Erythroblast (primary cell): Measurements from ENCODE around the gene TFAP2A.

Experiments used
- DNase-seq, 2 experiments: peaks; one replicate each; lab custom pipeline; 2025; lab: John Stamatoyannopoulos, UW
- GATA1 ChIP-seq: IDR thresholded peaks from 2 replicates; pipeline ENCODE4 v1.6.1; 2011; ENCODE audit warnings: low read depth, mild to moderate bottlenecking, control low read depth, low read length, moderate library complexity
- POLR2A ChIP-seq: IDR thresholded peaks from 2 replicates; pipeline ENCODE4 v1.6.1; 2011; ENCODE audit warnings: mild to moderate bottlenecking, low read length

TFAP2A gene

DNA sequence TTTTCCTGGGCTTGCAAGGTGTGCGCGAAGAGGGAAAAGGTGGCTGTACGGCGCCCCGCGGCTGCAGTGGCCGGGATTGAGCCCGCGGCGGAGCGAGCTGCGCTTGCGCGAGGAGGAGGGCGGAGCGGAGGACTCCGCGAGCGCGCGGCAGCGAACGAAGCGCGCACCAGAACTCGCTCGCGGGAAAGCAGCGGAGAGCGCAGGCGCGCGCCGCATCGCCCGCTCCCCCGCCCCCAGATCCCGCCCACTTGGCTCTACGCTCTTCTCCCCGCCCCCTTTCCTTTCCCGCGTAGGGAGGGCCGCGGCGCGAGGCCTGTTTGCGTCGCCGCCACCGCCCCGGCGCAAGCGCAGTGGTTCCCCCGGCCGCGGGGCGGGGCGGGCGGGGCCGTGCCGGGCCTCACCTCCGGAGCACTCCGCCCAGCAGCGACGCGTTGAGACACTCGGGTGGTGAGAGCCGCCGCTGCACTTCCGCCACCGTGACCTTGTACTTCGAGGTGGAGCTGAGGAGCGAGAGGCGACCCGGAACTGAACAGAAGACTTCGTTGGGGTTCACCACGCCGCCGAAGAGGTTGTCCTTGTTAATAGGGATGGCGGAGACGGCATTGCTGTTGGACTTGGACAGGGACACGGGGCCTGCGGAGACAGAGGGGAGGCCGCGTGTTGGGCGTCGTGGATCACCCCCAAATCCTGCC is 10.6 kb downstream of the TFAP2A start:
- peak; percentile 18 for TF ChIP-seq POLR2A
- TF ChIP-seq GATA1, result no peak

DNA sequence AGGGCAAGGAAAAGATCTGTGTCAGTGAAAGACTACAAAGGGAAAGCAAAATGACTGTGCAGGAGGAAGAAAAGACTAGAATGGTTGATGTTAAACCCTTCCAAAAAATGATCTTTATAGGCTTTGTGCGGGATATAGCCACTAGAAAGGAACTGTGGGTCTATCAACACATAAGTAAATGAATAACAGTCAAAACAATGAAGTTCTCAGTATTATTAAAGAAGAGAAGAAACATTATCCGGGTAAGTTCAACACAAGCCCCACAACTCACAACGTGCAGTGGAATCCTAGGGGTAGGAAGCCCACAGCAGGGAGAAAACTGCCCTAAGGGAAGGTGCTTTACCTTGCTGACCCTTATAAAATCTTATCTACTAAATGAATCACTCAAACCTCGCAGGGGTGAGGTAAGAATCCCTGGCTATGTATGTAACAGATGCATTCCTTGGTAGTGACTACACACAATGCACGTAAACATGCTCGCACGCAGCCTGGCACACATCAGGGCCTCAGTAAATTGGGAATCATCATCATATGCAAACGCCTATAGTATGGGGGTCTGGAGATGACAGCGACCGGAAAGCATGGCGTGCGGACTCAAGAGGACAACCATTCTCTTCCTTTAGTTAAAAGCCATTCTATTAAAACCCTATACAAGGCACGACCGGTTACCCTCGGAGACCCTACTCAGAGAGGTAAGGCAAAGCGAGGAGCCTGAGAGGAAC is 11.3 kb downstream of the TFAP2A start:
- TF ChIP-seq POLR2A, result no peak
- TF ChIP-seq GATA1, result no peak
- no peak for DNase-seq

More for the DNA sequence above, 10.6 kb downstream of the TFAP2A start:
- DNase-seq, result peak; percentile 96 to 99

DNA sequence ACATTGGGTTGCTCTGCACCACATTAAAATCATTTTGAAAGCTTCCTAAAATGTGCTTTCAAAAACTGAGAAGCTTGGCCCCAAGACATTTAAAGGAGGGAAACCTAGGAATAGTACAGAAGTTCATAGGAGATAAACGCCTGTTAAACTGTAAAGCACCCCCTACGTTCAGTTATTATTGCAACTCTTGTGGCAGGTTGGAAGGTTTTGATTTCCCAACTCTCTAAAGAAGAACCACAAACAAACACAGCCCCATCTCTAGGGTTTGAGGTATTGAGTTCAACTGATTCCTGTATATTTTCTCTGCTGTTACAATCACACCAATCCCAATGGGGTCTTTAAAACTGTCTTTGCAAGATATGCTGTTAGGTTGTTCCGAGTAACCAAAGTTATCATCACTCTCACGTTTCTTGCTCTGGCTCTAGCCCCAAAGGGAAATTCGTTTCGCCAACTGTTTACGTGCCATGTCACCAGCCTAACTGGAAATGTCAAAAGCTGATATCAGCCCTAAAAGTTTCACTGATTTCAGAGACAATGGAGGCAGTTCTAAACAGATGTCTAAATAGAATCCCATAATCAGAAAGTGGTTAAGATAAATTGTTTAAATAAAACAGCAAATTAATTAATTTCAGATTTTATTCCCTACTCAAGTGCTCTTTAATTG is 12.1 kb downstream of the TFAP2A start:
- no peak for TF ChIP-seq GATA1
- TF ChIP-seq POLR2A, result no peak
- DNase-seq, result peak; percentile 8 to 31

DNA sequence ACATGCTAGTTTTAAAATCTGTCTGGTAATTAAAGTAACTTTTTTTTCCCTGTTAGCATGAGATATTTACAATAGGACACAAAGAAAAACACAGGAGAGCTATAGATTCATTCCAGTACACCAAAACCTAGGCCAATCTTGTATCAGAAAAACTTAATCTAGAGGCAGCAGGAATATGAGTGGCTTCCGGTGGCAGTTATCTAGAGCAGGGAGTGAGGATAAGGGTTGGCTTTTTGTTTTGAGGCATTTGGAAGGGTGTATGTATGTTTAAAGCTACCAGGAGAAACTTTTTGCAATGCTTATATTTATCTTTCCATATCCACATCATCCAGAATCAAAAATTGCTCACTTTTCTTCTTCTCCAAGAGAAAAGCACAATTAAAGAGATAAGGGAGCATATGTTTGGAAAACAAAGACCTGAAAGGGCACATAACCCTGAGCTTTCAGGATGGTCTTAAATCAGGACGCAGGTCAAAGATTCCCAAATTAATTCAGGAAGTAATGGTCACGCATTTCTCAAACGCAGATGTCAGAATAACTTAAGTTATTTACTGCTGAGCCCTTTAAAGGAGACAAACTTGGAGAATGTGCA is 13.1 kb downstream of the TFAP2A start:
- TF ChIP-seq POLR2A (no peak), GATA1 (no peak)
- peak; percentile 10 to 59 for DNase-seq

DNA sequence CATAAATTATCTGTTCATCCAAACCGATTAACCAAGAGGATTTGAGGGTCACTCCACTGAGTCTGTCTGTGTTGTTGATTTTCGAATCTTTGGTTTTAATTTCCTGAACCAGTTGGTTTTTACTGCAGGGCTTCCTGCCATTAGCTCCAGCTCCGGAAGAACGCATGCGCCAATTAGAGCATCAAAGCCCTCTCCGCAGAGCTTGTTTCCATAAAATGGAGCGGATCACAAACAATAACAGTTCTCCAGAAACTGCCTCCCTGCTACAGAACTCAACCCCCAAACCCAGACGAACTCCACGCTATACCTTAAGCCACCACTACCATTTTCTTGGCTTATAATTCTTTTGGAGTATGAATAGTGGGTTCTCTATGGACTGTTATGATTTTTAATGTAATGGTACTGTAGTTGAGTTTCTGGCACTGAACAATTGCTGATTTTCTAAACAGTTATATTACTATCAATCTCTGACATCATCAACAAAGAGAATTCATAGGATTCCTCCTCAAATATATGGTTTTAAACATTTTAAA is 13.8 kb downstream of the TFAP2A start:
- no peak for TF ChIP-seq POLR2A
- DNase-seq, result no peak

DNA sequence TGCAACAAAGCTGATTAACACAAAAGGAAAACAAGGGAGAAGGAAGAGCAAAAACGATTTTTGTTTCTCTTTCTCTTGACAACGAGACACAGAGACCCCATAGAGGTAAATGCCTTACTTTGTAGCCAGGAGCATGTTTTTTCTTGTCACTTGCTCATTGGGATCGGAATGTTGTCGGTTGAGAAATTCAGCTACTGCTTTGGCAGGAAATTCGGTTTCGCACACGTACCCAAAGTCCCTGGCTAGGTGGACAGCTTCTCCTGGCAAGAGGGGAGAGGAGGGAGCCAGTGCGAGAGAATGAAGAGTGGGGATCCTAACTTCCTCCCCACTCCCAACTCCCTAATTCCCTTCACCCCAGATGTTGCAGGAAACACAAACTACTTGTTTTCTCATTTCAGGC is 14.5 kb downstream of the TFAP2A start:
- no peak for DNase-seq
- TF ChIP-seq GATA1 (no peak), POLR2A (no peak)

DNA sequence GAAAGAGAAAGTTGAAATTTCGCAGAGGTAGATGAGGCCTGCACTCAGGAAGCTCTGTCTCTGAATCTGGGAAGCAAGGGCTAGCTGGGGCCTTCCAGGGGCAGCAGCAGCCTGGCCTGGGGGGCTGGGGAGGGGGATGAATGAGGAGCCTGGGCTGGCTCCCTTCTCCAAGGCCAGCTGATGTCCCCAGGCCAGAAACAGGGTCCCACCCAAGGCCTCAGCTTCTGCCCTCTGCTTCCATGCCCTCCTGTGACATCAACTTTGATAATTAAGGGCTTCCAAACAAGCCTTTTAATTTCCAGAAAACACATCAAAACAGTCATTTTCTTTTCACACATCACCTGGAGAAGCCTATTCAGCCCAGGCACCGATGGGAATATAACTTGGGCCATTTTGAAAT is 15.4 kb downstream of the TFAP2A start:
- TF ChIP-seq POLR2A (no peak), GATA1 (no peak)

DNA sequence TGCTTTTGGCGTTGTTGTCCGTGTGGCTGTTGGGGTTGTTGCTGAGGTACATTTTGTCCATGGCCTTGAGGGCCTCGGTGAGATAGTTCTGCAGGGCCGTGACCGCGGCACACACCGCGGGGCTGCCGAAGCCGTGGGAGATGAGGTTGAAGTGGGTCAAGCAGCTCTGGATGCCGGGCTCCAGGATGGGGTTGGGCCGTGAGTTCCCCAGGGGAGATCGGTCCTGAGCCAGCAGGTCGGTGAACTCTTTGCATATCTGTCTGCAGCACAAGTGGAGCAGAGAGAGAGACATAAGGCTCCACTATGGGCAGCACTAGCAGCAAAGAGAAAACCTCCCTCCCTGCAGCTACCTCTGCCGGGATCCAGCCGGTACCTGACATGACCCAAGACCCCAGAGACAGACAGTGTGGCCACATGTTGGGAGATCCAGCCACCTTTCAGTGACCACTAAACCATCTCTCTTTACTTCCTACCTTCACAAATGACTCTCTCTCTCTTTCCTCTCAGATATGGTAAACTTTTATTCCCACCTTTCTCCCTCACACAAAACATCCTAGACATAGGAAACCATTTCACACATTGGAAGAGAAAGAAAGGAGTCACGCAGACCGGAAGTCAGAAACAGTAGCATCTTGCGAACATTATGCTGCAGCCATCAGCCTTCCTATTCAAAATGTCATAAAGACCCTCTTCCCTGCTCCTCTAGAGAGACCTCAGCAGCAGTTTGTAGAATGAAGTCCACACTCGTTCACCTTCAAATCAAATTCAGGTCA is 16.2 kb downstream of the TFAP2A start:
- no peak for TF ChIP-seq GATA1
- TF ChIP-seq POLR2A, result no peak
- DNase-seq, result no peak

More for the DNA sequence above, 15.4 kb downstream of the TFAP2A start:
- no peak for DNase-seq

DNA sequence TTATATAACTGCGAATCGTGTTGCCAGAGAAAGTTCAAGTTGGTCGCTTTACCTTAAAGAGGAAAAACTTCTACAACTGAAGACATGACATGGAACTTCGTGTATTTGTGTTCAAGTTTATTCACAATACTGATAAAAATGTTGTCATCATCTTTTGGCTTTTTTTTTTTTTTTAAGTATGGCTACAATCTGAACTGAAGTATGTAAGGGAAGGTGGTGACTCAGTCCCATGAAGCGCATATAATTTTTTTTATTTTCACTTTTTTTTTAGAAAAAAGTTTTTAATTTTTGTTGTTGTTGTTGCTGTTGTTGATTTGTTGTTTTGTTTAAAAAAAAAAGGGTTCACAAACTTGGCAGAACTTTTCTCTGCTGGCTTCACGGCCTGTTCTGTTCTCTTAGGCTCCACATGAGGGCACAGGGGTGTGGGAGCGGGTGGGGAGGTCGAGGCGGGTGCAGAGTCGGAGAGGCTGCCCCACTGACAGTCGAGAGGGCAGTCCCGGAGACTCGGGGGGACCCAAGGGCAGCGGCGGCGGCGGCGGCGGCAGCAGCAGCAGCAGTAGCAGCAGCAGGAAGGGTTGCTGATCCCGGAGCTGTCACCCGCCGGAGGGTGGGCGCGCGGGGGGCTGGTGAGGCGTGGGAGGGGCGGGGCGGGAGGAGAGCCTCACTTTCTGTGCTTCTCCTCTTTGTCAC is 17.0 kb downstream of the TFAP2A start:
- TF ChIP-seq GATA1 (no peak), POLR2A (no peak)
- no peak for DNase-seq

DNA sequence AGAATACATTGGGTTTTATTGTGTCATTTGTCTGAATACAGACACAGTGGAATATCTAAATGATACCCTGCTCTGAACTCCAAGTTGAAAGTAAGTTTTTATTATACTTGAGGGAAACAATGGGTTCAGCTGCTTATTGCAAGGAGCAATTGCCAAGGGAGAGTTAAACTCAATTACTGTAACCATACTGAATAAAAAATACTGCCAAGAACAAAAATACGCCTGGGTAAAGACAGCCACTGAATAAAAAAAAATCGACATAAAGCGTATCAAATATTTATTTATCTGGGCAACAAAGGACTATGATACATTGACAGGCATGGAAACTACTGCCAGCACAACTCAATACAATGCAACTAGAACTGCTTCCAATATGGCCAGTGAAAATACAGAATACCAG is 18.1 kb downstream of the TFAP2A start:
- DNase-seq, result no peak
- no peak for TF ChIP-seq GATA1
- no peak for TF ChIP-seq POLR2A

DNA sequence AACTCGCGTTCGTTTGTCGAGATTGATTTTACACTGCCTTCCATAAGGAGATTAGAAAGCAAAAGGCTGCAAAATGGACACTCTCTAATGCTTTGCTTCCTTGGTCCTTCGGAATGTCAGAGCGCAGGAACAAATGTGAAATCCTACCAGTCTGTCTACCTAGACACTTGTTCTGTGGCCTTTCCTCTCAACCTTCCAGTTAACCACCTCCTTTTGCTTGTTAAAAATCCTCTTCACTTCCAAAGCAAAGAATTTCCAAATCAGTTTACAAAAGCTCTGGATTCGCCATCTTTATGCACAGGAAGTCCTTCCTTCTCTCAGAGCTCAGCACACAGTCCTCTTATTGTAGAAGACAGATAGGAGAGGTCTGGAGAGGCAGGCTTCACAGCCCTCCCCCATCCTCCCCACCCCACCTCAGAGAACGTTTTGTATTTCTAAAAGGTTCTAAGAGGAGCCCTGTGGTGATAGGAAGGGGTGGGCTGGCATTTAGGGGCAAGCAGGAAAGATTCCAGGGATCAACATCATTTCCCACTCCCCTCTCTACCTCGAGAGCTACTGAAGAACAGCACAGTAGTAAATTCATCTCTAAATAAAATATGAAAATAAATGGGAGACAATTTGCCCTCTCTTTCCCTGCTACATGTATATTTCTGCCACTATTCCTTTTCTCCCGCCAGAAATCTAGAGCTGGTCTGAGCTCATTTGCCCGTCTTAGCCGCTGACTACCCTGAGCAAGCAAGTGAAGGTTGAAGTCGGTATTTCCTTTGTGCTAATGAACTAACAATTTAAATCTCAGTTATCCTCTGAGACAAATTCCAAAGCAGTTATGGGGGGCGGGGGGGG is 18.9 kb downstream of the TFAP2A start:
- no peak for TF ChIP-seq GATA1
- no peak for TF ChIP-seq POLR2A

DNA sequence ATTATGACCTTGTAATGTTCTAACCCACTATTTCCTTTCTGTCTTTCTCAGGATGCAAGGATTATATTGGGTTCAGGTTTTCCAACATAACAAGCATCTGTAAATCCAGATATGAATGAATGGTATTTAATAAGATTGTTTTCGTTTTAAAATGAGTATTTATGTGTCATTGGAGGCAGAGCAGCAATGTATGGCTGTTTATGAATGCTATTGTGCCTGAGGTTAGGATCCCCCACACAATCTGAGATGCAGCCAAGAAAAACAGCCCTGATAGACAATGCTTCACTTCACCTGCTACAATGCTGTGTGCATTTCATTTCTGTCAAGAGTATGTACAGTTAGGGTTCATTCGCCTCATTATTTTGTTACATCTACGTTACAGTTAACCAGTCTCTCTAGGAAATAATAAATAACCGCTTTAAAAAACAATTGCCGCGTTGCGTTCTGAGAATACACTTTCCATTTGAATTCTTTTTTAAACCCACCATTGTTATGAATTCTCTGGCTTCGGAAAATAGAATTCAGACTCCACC is 19.6 kb downstream of the TFAP2A start:
- TF ChIP-seq GATA1, result no peak
- no peak for TF ChIP-seq POLR2A
- no peak for DNase-seq

More for the DNA sequence above, 18.9 kb downstream of the TFAP2A start:
- DNase-seq, result no peak
